Measurements from ENCODE around the gene HOXC6. TPM values are rescaled to one million over a fixed set of nuclear protein-coding genes. Genes with fewer than 3 reads are reported as not detected.
"Not testable (repeated sequence)": the region's sequence is repeated elsewhere in the genome, so short reads cannot be mapped to it uniquely, and the experiment has no call there.

The HOXC6 gene
- total RNA-seq, 2 donors from 2014 or later: not detected

DNA sequence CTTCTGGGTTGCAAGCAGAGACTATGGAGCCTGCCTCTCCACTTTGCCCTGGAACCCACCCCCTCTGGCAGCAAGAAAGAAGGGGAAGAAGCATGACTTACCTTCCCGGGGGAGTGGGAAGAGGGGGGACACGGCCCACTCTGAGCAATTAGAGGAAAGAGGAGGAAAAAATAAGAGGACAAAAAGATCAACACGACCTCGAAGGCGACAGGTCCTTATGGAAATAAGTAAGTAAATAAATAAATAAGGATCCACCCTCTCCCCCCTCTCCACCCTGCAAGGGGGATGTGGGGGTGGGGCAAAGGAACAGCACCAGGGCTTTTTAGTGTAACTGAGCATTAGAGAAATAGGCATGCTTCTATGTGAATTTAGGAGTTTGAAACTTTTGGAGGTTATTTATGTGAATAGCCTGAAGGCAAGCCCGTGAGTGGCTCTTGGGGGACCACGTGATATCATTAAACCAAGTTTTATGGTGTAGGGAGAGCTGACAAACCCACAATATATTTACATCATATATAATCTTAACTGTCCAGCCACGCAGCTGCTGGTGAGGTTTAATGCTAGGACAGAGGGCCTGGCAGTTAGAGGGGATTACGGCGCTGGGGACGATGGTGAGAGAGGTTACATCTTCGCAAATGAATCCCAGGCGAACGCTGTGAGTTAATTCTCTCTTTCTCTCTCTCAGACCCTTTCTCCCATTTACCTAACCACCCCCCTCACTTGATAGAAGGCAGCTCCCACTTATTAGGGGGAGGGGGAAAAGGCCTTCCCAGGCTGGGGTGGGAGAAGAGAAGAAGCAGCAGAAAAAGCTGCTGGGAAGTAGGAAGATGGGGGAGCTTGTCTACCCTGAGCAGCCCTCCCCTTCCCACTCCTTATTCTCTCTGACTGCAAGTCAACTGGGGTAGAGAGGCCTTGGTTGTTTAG, 9.4 kb downstream of the HOXC6 start:
- no peak overlapping the region for H3K27ac Mint-ChIP-seq
- DNase-seq: no peak
- no peak overlapping the region for H3K4me3 Mint-ChIP-seq
- H3K36me3 Mint-ChIP-seq (ENCODE audit: low read depth): peaks cover 5% of the 10 kb centered on the region
- peaks cover 4% of the 10 kb centered on the region for H3K9me3 ChIP-seq (ENCODE audit: control insufficient read depth, low read length, poor library complexity, severe bottlenecking)
- no peak for ATAC-seq
- peaks cover 8% of the 10 kb centered on the region for H3K4me1 Mint-ChIP-seq
- H3K27me3 Mint-ChIP-seq: peaks cover 85% of the 10 kb centered on the region

DNA sequence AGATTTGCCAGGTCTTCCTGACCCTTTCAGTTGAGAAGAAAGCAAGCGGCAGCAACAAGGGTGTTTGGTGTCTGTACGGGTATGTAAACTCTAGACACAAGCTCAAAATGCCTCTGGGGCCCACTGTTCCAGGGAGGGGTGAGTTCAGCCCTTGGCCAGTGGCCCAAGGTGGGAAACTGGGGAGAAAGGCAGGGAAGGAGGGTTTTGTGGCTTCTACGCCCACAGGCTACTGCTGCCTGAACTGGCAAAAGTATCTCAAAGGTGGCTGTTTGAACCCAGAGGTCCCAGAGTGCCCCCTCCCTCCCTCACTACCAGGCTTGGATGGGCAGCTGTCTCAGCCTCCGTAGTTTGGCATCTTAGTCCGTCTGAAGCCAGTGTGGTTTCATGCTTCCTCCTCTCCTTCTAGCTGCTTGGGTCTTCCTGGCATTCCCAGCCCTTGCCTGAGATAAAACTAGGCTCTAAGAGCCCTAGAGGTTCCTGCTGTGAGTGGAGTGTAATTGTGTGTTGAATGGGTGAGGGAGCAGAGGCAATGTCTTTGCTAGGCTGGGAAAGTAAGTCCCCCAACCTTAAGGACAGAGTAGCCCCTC, 10.1 kb downstream of the HOXC6 start:
- H3K27me3 Mint-ChIP-seq: peaks cover 85% of the 10 kb centered on the region
- no peak for ATAC-seq
- H3K9me3 ChIP-seq (ENCODE audit: control insufficient read depth, low read length, poor library complexity, severe bottlenecking): no peaks in the 10 kb centered on the region
- peaks cover 5% of the 10 kb centered on the region for H3K36me3 Mint-ChIP-seq (ENCODE audit: low read depth)
- H3K27ac Mint-ChIP-seq: no peak overlapping the region
- DNase-seq: no peak
- H3K4me3 Mint-ChIP-seq: no peak overlapping the region
- H3K4me1 Mint-ChIP-seq: peaks cover 8% of the 10 kb centered on the region

DNA sequence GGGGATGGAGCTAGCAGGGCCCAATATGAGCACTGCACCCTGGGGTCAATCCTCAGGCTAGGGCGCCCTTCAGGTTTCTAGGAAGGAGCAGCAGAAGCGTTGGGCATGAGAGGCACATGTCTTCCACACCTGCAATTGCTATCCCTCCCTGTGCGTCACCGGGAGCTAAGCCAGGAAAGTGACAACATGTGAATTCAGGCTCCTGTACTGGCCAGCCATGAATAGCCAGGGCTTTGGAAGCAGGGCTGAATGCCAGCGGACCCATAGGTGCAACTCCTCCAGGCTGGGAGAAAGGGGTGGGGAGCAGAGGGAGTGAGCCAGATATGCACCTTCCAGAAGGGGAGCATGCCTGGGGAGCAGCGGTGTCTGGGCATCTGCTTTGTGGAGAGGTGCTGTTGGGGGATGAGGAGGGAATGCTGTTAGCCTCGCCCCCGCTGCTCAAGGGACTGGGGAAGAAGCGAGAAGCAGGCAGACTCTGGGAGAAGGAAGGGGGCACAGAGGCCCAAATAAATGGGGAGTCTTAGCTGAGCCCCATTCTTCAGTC, 10.7 kb downstream of the HOXC6 start:
- Mint-ChIP-seq H3K36me3 (ENCODE audit: low read depth) (peaks cover 3% of the 10 kb centered on the region), H3K4me1 (peaks cover 5% of the 10 kb centered on the region), H3K4me3 (no peak overlapping the region), H3K27ac (no peak overlapping the region), H3K27me3 (peaks cover 88% of the 10 kb centered on the region)
- no peaks in the 10 kb centered on the region for H3K9me3 ChIP-seq (ENCODE audit: control insufficient read depth, low read length, poor library complexity, severe bottlenecking)
- no peak for ATAC-seq
- no peak for DNase-seq

DNA sequence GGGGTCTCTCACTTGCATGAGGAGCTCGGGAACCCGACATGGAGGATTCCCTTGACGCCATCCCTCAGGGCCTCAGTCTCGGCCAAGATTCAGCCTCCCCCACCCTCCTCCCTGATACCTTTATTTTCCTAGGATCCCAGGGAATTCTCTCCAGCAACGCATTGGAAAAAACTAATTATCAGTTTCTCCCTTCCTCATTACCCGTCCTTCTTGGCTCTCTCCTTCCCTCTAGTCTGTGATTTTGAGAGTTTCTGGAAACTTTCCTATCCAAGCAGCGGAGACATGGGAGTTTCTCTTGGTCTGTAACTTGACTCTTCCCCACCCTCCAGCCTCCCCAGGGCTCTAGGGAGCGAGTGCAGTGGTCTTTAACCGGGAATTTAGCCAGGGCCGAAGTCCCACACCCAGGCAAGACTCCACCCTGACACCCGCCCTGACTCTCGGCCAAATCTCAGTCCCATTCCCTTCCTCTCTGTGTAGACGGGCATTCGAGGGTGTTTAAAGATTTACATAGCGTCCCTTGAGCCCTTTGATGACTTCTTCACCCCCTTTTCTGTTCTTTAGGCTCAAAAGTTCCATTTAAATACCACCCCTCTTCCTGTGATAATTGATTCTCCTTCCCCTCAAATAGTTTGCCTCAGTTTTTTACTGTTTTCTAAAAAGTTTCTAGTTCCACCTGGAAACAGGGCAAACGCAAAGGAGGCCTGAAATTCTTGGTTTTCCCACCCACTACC, 11.3 kb downstream of the HOXC6 start:
- no peaks in the 10 kb centered on the region for H3K9me3 ChIP-seq (ENCODE audit: control insufficient read depth, low read length, poor library complexity, severe bottlenecking)
- Mint-ChIP-seq H3K36me3 (ENCODE audit: low read depth) (peaks cover 3% of the 10 kb centered on the region), H3K4me3 (no peak overlapping the region), H3K27me3 (peaks cover 90% of the 10 kb centered on the region), H3K4me1 (peaks cover 5% of the 10 kb centered on the region), H3K27ac (no peak overlapping the region)
- DNase-seq (no peak), ATAC-seq (no peak)

DNA sequence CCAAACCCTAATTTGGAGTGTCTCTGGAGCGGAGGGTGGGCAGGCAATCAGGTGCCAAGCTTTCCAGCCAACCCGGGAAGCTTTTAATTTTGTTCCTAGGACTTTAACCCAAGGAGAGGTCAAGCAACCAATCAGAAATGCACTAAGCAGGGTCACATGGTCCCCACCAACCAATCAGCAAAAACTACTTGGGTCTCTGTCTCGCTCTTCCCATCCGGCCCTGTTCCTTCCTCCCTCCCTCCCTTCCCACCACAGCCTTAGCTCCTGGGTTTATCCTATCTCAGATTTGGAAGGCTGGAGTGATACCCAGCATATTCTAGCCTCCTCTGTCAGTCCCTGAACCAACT, 11.9 kb downstream of the HOXC6 start:
- no peaks in the 10 kb centered on the region for H3K9me3 ChIP-seq (ENCODE audit: control insufficient read depth, low read length, poor library complexity, severe bottlenecking)
- H3K4me1 Mint-ChIP-seq: peaks cover 2% of the 10 kb centered on the region
- no peak overlapping the region for H3K27ac Mint-ChIP-seq
- H3K36me3 Mint-ChIP-seq (ENCODE audit: low read depth): peaks cover 3% of the 10 kb centered on the region
- no peak for DNase-seq
- no peak overlapping the region for H3K4me3 Mint-ChIP-seq
- H3K27me3 Mint-ChIP-seq: peaks cover 91% of the 10 kb centered on the region
- no peak for ATAC-seq

DNA sequence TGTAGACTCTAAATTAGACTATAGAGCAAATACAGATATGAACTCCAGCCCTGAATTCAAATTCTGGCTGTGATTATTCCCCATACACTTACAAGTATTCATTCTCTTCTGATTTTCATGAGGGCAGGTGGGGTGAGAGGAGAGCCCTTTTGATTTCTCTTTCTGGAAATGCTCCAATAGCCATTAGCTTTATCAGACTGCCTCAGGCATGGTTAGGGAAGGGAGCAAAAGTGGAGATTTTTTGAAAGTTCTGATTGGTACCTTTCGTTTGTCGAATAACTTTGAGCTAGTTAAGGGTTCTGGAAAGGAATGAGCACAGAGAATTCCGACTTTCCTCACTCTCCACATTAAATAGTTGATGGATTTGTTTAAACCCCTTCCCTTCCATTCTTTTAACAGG, 12.4 kb downstream of the HOXC6 start:
- H3K9me3 ChIP-seq (ENCODE audit: control insufficient read depth, low read length, poor library complexity, severe bottlenecking): no peaks in the 10 kb centered on the region
- H3K36me3 Mint-ChIP-seq (ENCODE audit: low read depth): peaks cover 2% of the 10 kb centered on the region
- no peak overlapping the region for H3K4me3 Mint-ChIP-seq
- no peak overlapping the region for H3K27ac Mint-ChIP-seq
- peaks cover 91% of the 10 kb centered on the region for H3K27me3 Mint-ChIP-seq
- DNase-seq (no peak), ATAC-seq (no peak)
- peaks cover 2% of the 10 kb centered on the region for H3K4me1 Mint-ChIP-seq

DNA sequence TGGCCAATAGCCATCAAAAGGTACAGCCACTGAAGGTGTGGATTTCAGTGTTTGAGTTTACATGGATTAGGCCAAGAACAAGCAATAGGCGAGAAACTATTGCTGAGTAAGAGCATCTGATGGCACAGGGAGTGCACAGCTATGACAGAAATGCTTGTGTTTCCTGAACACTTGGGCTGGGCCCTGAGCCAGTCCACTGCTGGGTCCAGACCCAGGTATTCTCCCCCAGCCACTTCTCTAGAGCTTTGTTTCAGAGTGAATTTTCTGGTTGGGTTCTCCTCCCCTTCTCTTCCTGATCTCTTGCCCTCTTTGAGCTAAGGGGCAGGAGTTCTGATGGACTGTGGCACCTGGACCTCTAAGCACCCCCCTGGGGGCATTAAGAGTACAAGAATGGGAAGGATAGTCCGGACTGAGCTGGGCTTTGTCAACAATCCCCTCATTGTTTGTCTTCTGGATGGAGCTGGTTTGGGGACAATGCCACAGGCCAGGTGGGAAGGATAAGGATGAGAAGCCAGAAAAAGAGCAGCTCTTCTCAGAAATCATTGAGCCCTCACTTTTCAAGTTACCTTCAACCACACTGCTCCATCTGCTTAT, 13.0 kb downstream of the HOXC6 start:
- ATAC-seq (no peak), DNase-seq (no peak)
- no peak overlapping the region for H3K27ac Mint-ChIP-seq
- H3K9me3 ChIP-seq (ENCODE audit: control insufficient read depth, low read length, poor library complexity, severe bottlenecking): no peaks in the 10 kb centered on the region
- H3K4me1 Mint-ChIP-seq: peaks cover 2% of the 10 kb centered on the region
- no peak overlapping the region for H3K4me3 Mint-ChIP-seq
- H3K36me3 Mint-ChIP-seq (ENCODE audit: low read depth): no peaks in the 10 kb centered on the region
- peaks cover 91% of the 10 kb centered on the region for H3K27me3 Mint-ChIP-seq

DNA sequence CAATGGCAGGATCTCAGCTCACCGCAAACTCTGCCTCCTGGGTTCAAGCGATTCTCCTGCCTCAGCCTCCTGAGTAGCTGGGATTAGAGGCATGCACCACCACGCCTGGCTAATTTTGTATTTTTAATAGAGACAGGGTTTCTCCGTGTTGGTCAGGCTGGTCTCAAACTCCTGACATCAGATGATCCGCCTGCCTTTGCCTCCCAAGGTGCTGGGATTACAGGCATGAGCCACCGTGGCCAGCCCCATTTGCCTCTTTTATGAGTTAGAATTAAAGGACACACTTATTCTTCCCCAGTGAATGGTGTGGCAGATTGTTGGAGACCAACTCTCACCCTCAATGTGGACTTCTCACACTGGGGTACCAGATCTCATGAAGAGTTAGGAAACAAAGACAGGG, 13.8 kb downstream of the HOXC6 start:
- not testable (repeated sequence) for H3K4me1 Mint-ChIP-seq; H3K36me3 Mint-ChIP-seq (ENCODE audit: low read depth); H3K4me3 Mint-ChIP-seq; H3K9me3 ChIP-seq (ENCODE audit: control insufficient read depth, low read length, poor library complexity, severe bottlenecking); H3K27ac Mint-ChIP-seq; ATAC-seq; DNase-seq
- peaks cover 91% of the 10 kb centered on the region for H3K27me3 Mint-ChIP-seq

DNA sequence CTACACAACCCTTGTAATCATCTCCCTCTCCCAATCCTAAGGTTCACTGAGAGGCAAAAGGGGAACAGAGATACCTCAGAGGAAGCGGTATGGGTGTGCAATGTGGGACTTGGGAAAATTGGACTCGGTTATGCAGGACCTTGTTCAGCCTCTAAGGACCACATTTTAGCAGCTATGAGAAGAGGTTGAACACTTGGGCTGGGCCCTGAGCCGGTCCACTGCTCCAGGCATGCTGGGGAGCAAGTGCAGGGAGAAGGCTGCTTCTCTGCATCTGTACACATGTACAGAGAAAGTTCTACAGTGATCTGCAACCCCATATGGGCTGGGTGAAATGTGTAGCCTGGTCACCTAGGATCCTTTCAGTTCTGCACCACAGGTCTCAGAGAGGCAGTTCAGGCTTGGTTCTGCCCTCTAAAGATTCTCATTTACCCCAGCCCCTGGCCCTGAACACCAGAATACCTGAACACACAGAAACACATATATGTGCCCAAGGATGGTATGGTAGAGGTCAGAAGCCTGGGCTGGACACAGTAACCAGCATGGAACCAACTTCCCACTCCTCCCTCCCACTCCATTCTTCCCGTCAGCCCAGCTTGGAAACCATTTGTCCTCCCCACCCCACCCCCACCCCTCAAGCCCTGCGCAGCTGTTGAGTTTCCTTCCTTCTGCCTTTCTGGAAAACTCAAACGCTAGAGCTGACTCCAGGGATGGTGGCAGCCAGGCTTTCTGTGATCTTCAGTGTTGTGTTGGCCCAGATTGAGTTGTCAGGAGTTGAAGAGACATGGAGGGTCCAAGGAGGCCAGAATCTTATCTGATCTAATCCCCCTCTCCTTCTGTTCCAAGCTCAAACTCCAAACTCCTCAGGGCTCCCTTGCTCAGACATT, 15.0 kb downstream of the HOXC6 start:
- H3K4me1 Mint-ChIP-seq: peaks cover 9% of the 10 kb centered on the region
- DNase-seq: no peak
- H3K36me3 Mint-ChIP-seq (ENCODE audit: low read depth): no peaks in the 10 kb centered on the region
- no peak for ATAC-seq
- no peak overlapping the region for H3K27ac Mint-ChIP-seq
- no peak overlapping the region for H3K4me3 Mint-ChIP-seq
- H3K27me3 Mint-ChIP-seq: peaks cover 90% of the 10 kb centered on the region
- no peaks in the 10 kb centered on the region for H3K9me3 ChIP-seq (ENCODE audit: control insufficient read depth, low read length, poor library complexity, severe bottlenecking)

DNA sequence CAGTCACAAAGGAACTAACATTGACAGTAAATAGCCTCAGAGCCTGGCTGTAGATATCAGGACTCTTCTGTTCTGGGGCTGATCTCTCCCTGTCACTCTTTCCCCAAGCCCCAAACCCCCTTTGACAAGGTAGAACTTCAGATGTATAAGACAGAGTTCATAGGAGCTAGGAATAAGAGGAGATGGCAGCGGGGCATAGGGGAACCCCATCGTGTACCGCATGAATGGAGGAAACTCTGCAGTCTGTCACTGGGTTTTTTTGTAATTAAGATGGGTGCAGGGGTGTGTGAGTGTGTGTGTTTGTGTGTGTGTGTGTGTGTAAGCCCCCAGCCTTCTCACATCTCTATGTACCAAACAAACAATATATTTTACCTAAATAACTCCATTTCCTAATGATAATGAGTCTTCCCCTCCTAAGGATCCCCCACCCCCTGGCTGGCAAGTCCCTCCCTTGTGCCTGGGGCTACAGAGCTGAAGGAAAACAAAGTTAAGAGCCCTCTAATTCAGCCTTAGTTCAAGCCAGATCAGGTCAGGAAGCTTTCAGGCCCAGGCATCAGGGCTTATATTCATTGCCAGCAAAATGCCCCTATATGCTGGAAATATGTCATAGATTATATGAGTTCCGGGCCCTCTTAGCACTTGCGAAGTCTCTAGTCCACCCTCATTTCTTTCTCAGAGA, 16.3 kb downstream of the HOXC6 start:
- no peak overlapping the region for H3K27ac Mint-ChIP-seq
- H3K4me1 Mint-ChIP-seq: peaks cover 9% of the 10 kb centered on the region
- H3K36me3 Mint-ChIP-seq (ENCODE audit: low read depth): no peaks in the 10 kb centered on the region
- no peak for ATAC-seq
- H3K27me3 Mint-ChIP-seq: peaks cover 90% of the 10 kb centered on the region
- no peak for DNase-seq
- no peaks in the 10 kb centered on the region for H3K9me3 ChIP-seq (ENCODE audit: control insufficient read depth, low read length, poor library complexity, severe bottlenecking)
- no peak overlapping the region for H3K4me3 Mint-ChIP-seq

DNA sequence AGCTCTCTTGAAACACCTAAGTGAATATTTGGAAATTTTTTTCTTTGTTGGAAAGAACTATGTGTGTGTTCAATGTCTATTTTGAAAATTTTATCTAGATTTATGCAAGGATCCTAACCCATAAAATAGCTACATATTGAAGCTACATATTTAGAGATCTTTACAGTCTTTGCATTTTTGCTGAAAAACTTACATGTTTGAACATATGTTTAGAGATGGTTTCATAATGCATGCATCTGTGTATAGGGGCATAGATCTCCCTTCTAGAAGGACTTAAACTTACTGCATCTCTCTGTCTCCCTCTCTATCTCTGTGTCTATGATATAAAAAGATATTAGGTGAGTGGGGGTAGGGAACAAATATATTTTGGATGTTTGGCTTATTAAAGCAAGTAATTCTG, 17.2 kb downstream of the HOXC6 start:
- Mint-ChIP-seq H3K36me3 (ENCODE audit: low read depth) (no peaks in the 10 kb centered on the region), H3K4me1 (peaks cover 16% of the 10 kb centered on the region), H3K27ac (no peak overlapping the region), H3K4me3 (no peak overlapping the region), H3K27me3 (peaks cover 90% of the 10 kb centered on the region)
- ATAC-seq (no peak), DNase-seq (no peak)
- no peaks in the 10 kb centered on the region for H3K9me3 ChIP-seq (ENCODE audit: control insufficient read depth, low read length, poor library complexity, severe bottlenecking)

Data from T-helper 17 cell (primary cell).